ENCODE data around the gene DUSP22.

Gene DUSP22

GRCh38 chr6:381742-382461 is 89.6 kb downstream of the DUSP22 start:
- DNase-seq = no peak

DNA sequence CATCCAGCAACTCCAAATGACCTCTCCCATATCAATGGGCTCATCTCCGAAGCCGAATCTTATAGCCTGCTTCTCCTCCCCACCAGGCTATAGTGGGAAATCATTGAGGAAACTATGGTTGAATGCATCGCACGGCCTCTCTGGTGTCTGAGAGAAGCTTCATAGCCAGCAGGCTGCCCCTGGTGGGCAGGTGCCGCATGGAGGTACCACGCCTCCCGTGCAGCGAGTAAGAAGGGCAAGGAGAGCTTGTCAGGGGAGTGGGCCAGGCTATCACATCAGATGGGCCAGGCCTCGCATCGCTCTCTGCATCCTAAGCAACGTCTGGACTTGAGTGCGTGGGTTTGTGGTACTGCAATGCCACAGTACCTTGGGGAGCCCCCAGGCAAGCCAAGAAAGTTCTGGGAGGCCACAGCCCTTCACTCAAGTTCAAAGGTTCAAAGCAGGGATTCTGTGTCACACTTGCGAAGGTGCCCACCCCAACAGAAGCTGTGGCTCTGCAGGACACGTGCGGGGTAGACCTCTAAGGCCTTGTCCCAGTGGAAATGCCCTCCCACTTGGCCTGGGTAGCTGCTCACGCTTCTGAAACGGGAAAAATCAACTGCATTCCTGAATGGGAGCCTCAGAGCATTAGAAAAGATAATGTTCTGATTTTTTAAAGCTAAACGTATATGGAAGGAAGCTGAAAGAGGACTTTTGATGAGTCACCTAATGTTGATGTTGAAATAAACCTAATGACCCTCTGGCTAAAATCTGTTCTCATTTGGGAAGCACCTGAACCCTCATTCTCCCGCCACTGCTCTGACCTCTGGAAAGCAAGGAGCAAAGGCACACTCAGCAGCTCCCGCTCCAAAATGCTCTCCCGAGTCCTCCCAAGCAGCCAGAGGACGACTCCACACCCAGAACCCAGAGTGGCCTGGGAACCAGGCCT is 90.9 kb downstream of the DUSP22 start:
- no peak for DNase-seq

DNA sequence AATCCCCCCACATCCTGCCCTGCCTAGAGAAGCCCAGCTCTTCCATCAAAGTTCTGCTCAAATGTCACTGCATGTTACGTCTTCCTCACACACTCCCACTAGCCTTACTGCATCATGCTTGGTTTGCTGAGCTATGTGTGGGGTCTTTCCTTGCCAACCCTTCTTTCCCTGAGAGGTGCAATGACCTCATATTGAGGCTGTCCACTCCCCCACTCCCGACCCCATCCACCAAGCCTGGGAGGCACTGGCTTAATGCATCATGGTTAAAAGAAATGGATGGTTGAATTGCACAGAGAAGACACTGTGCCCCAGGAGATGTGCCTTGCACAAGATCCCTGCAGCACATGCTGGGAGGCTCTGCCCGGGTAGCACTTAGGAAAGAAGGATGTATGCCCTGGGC is 91.6 kb downstream of the DUSP22 start:
- DNase-seq = no peak

- no peak for DNase-seq
Observed at GRCh38 chr6:384898-385297, 92.6 kb downstream of the DUSP22 start.

- DNase-seq = no peak
Observed at GRCh38 chr6:385614-386013, 93.3 kb downstream of the DUSP22 start.

DNA sequence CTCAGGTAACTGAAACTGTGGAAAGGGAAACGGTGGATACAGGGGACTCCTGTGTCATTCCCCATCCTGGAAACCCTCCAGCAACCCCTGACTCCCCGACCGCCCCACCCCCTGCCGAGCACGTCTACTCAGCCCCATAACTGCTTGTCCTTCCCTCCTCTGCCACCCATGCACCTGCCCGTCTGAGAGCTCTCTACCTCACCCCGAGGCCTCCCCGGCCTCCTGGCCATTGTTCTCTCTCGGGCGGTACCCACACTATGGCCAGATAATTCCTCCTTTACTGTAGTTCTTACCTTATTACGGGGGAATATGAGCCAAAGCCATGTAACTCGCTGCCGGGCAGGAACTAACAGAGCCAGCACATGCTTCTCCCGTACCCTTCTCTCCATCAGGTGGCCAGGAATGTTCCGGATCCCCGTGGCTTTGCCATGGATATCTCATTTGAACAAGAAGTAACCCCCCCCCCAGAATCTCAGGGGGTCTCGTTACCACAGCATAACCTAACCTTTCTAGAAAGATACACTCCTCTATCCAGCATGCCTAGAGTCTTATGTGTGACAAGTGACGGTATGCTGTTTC is 94.5 kb downstream of the DUSP22 start:
- DNase-seq = no peak

DNA sequence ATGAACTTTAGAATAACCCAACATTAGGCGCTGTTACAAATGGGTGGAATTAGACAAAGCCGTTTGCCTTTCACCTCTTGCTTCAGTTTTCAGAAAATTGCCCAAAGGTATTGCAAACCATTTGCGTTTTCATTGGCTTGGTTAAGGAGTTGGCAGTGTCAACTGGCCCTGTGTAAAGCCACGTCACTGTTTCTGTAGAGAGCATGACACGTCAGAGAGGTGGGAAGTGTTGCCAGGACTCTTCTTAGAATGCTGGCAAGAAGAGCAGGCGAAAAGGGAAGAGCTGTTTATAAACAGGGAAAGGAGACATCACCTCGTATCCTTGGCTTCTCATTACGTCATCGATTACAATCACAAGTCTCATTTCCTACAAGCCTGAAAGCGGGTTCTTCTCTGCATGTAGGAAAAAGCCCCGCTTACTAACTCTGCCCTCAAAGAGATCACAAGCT is 95.0 kb downstream of the DUSP22 start:
- no peak for DNase-seq

DNA sequence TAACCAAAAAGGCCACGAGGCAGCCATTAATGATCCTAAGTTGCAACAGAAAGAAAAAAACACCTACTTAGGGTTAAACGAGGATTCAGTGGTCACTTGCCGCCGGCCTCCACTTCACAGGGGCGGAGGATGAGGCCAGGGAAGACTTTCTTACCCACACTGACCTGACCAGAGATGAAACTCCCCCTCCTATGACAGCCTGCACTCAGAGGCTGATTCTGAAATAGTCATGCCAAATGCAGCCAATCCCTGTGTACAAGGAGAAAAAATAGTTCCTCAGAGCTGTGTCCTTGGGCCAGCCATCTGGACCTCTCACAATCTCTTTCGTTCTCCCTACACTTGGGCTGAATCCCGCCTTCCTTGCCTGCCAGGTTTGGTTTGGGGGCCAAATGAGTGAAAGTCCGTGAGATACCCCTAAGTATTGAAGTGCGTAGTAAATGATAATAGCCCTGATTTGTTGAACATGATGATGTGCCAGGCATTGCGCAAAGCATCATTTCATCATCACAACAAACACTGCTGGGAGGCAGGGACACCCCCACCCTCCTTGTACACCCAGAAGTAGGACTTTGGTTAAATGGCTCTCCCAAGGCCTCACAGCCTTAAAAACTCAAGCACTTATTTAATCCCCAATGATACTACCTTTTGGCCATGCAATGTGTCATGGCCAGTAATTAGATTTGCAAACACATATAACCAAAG is 96.1 kb downstream of the DUSP22 start:
- no peak for DNase-seq

GRCh38 chr6:389143-389542 is 96.9 kb downstream of the DUSP22 start:
- no peak for DNase-seq

GRCh38 chr6:389622-390021 is 97.3 kb downstream of the DUSP22 start:
- no peak for DNase-seq

DNA sequence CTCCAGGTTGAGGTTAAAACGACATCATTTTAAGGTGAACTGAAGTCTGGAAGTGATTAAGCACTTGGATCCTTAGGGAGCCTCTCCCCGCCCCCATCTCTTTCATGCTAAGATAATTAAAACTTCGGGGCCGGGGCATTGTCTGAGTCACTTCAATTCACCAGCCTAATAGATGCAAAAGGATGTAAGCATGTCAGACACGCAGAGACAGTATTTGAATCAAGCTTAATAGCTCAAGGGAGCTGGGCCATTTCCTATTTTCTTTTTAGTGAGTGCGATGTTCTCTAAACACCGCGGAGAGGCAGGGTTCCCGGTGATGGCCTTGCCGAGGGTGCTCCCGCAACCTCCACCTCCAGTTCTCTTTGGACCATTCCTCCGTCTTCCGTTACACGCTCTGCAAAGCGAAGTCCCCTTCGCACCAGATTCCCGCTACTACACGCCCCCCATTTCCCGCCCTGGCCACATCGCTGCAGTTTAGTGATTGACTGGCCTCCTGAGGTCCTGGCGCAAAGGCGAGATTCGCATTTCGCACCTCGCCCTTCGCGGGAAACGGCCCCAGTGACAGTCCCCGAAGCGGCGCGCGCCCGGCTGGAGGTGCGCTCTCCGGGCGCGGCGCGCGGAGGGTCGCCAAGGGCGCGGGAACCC is 98.7 kb downstream of the DUSP22 start:
- DNase-seq = no peak

DNA sequence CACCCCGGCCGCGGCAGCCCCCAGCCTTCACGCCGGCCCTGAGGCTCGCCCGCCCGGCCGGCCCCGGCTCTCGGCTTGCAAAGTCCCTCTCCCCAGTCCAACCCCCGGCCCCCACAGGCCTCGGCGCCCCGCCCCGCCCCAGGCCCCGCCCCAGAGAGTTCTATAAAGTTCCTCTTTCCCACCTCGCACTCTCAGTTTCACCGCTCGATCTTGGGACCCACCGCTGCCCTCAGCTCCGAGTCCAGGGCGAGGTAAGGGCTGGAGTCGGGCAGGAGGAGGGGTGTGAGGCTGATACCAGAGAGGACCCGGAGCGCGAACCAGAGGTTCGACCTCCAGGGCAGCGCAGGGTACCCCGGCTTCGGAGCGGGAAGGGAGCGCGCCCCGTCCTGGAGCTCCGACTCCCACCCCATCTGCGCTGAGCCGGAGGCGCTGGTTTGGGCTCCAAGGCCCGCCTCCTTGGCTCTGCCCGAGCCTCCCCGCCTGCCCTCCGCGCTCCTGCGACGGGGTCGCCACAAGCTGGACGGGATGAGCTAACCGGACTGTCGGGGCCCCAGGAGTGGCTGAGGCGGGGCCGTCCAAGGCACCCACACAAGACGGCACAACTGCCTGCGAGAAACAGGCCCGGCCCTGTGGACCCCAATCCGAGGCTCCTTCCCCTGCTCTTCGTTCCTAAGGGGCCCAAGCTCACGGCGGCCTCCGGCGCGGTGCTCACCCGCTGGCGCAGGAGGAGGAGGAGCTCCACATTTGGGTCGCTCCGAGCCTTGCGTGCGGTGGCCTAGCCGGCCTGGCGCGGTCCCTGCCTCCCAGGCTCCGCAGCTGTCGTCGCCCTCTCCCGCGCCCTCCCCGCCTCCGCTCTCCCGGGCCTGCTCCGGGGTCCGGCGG is 99.5 kb downstream of the DUSP22 start, which contains the start of gene IRF4:
IRF4 (plus strand) TSS at position 194 of the 882 bp plus-strand sequence. CDS start 1,401 bp downstream, outside the sequence.
- DNase-seq = no peak

DNA sequence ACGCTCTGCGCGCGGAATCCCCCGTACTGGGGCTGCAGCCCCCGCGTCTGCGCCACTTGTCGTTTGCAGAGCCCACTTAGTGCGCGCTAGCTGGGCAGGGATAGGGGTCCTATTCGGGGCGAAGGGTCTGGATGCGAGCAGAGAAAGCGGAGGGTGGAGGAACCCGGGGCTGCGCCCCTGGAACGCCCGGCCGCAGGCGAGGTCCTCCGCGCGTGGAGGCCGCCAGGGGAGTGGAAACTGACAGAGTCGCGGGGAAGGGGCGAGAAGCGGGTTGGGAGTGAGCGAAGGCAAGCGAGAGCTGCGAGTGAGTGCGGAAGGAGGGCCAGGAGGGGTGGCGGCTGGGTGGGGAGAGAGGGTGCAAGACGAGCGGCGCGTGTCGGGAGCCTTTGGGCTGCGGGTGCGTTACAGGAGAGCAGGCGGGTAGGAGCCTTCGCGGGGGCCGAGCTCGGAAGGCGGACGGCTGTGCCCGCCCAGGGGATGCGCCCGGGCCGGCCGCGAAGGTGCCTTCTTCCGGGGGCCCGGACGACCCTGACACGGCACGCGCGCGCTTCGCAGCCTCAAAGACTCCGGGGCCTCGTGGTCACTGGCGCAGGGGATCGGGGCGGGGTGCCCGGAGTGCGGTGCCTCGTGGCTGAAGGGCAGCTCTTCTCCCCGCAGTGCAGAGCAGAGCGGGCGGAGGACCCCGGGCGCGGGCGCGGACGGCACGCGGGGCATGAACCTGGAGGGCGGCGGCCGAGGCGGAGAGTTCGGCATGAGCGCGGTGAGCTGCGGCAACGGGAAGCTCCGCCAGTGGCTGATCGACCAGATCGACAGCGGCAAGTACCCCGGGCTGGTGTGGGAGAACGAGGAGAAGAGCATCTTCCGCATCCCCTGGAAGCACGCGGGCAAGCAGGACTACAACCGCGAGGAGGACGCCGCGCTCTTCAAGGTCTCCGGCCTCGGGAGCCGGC is 100.4 kb downstream of the DUSP22 start:
- no peak for DNase-seq

- no peak for DNase-seq
Observed at GRCh38 chr6:393391-394221, 101.3 kb downstream of the DUSP22 start.

DNA sequence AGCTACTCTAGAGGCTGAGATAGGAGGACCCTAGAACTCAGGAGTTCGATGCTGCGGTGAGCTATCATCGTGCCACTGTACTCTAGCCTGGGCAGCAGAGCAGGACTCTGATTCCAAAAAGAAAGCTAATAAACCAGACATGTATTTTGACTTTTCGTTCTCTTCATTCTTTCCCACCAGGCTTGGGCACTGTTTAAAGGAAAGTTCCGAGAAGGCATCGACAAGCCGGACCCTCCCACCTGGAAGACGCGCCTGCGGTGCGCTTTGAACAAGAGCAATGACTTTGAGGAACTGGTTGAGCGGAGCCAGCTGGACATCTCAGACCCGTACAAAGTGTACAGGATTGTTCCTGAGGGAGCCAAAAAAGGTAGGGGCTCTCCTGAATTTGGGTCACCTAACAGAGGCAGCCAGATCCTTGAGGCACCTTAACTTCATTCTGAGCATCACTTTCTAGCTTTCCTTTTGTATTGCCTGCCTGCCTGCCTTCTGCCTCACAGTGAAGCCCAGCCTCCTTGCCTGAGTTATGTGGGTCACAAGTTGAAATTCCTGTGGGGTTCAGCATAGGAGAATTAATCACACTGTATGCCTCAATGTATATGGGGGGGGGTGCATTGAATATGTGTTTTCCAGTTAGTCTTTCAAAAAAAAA is 102.5 kb downstream of the DUSP22 start:
- DNase-seq = no peak

GRCh38 chr6:395432-396125 is 103.3 kb downstream of the DUSP22 start:
- DNase-seq = no peak

- DNase-seq = no peak
Observed at GRCh38 chr6:396126-396520, 103.8 kb downstream of the DUSP22 start.

GRCh38 chr6:397056-397455 is 104.8 kb downstream of the DUSP22 start:
- DNase-seq = no peak
